Measurements from ENCODE around the gene TLX1.

Gene TLX1

DNA sequence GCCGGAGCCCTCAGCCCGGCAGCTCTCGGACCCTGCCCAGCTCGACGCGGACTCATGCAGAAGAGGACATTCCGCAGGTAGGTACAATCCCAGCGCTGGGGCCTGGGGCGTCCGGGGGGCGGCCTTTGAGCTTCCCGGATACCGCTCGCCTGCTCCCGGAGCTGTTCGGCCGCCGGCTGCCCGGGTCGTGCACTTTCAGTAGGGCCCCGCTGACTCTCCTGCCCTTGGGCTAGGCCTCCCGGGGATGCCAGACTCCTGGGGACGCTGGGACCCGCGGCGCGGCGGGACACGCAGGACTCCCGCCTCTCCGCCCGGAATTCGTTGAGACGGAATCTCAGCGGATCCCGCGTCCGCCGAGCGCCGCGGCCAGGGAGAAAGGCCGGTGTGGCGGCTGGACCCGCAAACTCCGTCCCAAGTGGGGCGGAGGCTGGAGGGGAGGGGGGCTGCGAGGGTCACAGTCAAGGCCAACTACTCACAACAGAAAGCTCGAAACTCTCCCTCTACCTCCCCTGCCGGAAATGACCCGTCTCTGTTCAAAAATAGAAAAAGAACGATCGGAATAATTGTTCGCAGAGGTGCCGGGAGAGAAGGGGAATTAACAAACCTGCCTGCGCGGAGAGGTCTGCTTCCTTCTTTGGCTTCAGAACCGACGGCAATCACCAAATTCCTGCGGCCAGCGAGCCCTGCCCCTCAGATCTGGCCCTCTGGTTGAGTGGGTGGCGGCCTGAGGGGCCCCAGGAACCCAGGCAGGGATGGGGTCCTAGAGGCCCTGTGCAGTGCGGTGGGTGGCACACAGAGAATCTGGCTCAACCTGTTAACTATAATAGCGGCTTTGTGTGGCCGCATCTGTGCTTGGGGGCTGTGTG lies 9.2 kb downstream of the TLX1 start:
- Histone ChIP-seq H3K9ac (ENCODE audit: low read length) (no peak overlapping the region), H3K36me3 (ENCODE audit: control insufficient read depth, insufficient read depth, low read length) (no peaks in the 10 kb centered on the region), H3K27ac (ENCODE audit: low read depth, low read length) (no peak overlapping the region), H3K27me3 (ENCODE audit: control insufficient read depth, insufficient read depth, low read length) (peaks cover 69% of the 10 kb centered on the region), H3K4me3 (ENCODE audit: low read length) (no peak overlapping the region), H3K4me1 (ENCODE audit: control insufficient read depth, insufficient read depth, low read length) (no peaks in the 10 kb centered on the region)

DNA sequence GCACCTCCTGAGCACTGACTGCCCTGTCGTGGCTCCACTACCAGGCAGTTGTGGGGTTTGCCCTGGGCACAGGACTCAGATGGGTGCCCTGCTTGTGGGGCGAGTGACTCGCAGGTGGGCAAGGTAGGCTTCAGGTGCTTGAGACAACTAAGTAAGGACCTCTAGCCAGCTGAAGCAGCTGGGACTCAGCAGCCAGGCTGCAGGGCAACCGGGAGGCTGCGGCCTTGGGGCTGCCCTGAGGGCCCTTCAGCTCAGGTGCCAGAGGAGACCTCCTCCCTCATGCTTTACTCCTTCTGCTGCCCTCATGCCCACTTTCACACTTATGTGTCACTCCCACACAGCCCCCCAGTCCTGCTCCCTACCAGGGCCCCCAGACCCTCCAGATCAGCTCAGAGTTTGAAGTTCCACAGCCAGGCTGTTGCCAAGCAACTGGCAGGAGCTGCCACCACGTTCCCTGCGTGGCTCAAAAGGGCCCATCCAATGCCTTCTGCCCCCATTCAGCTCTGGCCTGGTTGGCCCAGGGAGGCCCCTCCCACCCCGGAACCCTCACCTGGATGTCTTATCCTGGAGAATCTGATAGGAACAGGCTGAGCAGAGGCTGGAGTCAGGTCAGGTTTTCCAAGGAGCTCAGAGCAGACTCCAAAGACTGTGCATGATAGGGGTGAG lies 10.0 kb downstream of the TLX1 start:
- Histone ChIP-seq H3K27me3 (ENCODE audit: control insufficient read depth, insufficient read depth, low read length) (peaks cover 73% of the 10 kb centered on the region), H3K4me3 (ENCODE audit: low read length) (no peak overlapping the region)

DNA sequence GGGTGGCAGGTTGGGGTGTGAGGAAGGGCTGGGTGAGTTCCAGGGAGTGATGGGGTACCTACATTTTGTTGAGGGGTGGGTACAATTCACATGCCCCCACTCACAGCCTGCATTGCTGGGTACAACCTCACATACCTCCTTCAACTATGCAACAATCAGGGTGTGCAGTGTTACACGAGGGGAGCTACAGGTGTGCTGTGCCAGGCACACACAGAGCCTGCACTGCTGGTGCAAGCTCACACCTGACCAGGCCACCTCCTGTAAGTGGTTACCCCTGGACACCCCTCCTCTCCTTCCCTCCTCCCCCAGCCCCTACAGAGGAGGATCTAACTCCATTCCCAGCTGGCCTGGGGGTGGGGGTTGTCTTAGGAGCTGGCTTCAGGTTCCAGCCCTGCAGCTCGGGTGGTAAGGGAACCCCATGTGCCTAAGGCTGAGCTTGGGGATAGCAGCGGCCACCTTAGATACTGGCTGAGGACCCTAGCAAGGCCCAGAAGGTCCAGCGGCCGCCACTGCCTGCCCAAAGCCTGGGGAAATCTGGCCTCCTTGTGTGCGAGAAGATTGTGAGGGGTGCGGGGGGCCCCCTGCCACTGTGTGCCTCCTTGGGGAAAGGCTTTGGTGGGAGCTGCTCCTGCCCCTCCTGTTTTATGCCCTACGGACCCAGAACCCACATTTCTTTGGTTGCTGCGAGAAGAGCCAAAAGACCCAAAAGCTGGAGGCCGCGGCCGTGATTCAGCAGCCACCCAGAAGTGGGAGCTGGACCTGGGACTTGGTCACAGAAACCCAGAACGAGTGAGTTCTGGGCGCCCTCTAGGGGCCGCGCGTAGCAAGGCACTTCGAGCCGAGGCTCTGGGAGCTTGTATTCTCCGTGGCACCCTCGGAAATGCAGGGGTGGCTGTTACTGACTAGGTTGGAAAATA lies 10.8 kb downstream of the TLX1 start:
- Histone ChIP-seq H3K27ac (ENCODE audit: low read depth, low read length) (no peak overlapping the region), H3K4me3 (ENCODE audit: low read length) (no peak overlapping the region), H3K27me3 (ENCODE audit: control insufficient read depth, insufficient read depth, low read length) (peaks cover 70% of the 10 kb centered on the region), H3K4me1 (ENCODE audit: control insufficient read depth, insufficient read depth, low read length) (no peaks in the 10 kb centered on the region), H3K9ac (ENCODE audit: low read length) (no peak overlapping the region), H3K36me3 (ENCODE audit: control insufficient read depth, insufficient read depth, low read length) (no peaks in the 10 kb centered on the region)

More for the DNA sequence above, 10.0 kb downstream of the TLX1 start:
- Histone ChIP-seq H3K4me1 (ENCODE audit: control insufficient read depth, insufficient read depth, low read length) (no peaks in the 10 kb centered on the region), H3K9ac (ENCODE audit: low read length) (no peak overlapping the region), H3K27ac (ENCODE audit: low read depth, low read length) (no peak overlapping the region), H3K36me3 (ENCODE audit: control insufficient read depth, insufficient read depth, low read length) (no peaks in the 10 kb centered on the region)

DNA sequence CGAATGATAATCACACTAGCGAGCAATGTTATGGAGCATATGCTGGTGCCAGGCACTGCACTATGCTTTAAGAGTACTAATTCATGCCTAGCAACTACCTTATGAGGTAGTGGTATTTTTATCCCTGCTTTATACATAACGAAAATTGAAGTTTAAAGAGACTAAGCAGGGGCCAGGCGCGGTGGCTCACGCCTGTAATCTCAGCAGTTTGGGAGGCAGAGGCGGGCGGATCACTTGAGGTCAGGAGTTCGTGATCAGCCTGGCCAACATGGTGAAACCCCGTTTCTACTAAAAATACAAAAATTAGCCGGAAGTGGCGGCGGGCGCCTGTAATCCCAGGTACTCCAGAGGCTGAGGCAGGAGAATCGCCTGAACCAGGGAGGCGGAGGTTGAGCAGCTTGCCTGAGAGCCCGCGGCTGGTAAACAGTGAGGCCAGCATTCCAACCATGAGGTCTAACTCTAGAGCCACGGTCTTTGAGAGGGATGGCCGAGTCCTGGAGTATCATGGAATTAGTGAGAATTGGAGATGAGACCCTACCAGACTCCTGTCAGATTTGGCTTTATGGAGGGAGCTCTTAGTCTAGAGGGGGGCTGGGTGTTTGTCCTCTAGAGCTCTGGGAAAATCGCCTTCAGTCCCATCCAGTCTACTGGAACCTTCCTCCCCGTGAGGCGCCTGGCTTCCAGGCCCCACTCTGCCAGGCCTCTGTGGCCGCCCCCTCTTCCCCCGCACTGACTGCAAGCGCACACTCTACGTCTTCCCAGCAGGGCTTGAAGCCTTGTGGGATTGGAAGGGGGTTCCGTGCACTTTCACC lies 11.6 kb downstream of the TLX1 start:
- no peak overlapping the region for H3K27ac ChIP-seq (ENCODE audit: low read depth, low read length)
- no peaks in the 10 kb centered on the region for H3K4me1 ChIP-seq (ENCODE audit: control insufficient read depth, insufficient read depth, low read length)
- H3K4me3 ChIP-seq (ENCODE audit: low read length): no peak overlapping the region
- no peak overlapping the region for H3K9ac ChIP-seq (ENCODE audit: low read length)
- H3K27me3 ChIP-seq (ENCODE audit: control insufficient read depth, insufficient read depth, low read length): peaks cover 78% of the 10 kb centered on the region
- no peaks in the 10 kb centered on the region for H3K36me3 ChIP-seq (ENCODE audit: control insufficient read depth, insufficient read depth, low read length)

DNA sequence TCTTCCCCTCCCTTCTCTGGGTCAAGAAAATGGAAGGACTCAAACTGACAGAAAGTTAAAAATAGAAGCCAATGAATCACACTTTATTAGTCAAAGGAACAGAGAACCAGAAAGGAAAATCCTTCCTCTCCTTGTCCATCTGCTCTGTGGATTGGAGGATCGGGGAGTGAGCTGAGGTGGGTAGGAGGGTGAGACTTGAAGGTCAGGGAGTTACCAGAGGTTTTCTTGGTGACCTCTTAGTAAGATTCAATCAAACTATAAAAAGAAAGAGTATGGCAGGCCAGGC lies 12.2 kb downstream of the TLX1 start:
- no peaks in the 10 kb centered on the region for H3K36me3 ChIP-seq (ENCODE audit: control insufficient read depth, insufficient read depth, low read length)
- H3K4me3 ChIP-seq (ENCODE audit: low read length): no peak overlapping the region
- H3K27ac ChIP-seq (ENCODE audit: low read depth, low read length): no peak overlapping the region
- H3K4me1 ChIP-seq (ENCODE audit: control insufficient read depth, insufficient read depth, low read length): no peaks in the 10 kb centered on the region
- H3K27me3 ChIP-seq (ENCODE audit: control insufficient read depth, insufficient read depth, low read length): peaks cover 78% of the 10 kb centered on the region
- H3K9ac ChIP-seq (ENCODE audit: low read length): no peak overlapping the region

DNA sequence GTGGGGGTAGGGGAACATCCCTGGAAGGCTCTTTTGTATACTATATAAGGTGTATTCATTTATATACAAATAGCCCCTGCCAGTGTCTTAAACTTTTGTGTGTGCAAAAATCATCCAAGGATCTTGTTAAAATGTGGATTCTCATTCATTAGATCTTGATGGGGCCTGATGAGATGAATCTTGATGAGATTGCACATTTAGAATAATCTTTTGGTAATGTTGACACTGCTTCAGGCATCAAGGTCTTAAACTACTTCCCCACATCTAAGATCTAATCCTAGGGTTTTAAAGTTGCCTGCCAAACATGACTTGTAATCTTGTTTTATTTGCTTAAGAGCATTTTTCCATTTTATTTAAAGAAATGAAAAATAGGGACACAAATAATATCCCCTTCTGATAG lies 13.0 kb downstream of the TLX1 start:
- Histone ChIP-seq H3K27me3 (ENCODE audit: control insufficient read depth, insufficient read depth, low read length) (peaks cover 73% of the 10 kb centered on the region), H3K9ac (ENCODE audit: low read length) (no peak overlapping the region), H3K4me1 (ENCODE audit: control insufficient read depth, insufficient read depth, low read length) (no peaks in the 10 kb centered on the region), H3K4me3 (ENCODE audit: low read length) (no peak overlapping the region), H3K36me3 (ENCODE audit: control insufficient read depth, insufficient read depth, low read length) (no peaks in the 10 kb centered on the region), H3K27ac (ENCODE audit: low read depth, low read length) (no peak overlapping the region)

DNA sequence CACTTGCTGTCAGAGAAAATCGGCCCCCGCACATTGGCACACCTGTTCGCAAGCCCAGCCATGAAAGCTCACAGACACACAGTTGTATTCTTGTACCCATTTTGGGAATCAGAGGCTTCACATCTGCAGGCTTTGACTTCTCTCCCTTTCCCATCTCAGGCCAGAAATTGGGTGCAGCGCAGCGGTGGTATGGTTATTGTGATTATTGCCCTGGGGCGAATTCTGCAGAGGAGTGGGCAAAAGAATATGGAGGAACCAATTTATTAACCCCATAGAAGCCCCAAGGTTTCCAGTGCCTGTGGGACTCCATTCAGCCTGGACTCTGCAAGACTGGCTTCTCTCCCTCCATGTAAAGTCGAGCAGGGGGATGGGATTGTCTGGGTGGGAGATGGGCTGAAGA lies 14.0 kb downstream of the TLX1 start:
- H3K4me3 ChIP-seq (ENCODE audit: low read length): no peak overlapping the region
- H3K27me3 ChIP-seq (ENCODE audit: control insufficient read depth, insufficient read depth, low read length): peaks cover 63% of the 10 kb centered on the region
- H3K4me1 ChIP-seq (ENCODE audit: control insufficient read depth, insufficient read depth, low read length): no peaks in the 10 kb centered on the region
- H3K27ac ChIP-seq (ENCODE audit: low read depth, low read length): no peak overlapping the region
- H3K36me3 ChIP-seq (ENCODE audit: control insufficient read depth, insufficient read depth, low read length): no peaks in the 10 kb centered on the region
- no peak overlapping the region for H3K9ac ChIP-seq (ENCODE audit: low read length)

DNA sequence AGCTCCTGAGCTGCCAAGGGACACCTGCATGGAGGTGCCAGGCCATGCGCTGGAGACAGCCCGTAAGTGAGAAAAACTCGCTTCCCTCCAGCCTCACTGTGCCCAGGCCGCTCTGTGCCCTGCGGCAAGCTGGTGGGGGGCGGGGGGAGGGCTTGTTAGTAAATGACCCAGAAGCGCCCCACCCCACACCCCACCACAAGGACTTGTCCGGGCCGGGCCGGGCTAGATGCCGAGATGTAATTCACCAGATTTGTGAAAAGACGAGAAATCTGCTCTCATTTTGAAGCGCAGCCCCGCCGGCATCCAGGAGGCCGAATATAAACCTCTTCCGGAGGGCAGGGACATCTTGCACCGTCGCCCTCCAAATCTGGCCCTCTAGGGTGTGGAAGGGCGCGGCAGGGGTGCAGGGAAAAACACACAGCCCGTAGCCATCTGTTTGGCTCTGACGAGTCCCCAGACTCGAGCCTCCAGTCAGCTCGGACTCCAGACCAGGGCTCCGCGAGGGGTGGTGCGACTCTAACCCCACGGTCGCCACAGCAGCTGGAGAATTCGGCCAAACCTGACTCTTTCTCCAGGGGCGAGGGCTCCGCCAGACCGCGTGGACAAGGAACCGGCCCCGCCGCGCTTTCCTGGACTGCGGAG lies 14.8 kb downstream of the TLX1 start:
- Histone ChIP-seq H3K27me3 (ENCODE audit: control insufficient read depth, insufficient read depth, low read length) (peaks cover 56% of the 10 kb centered on the region), H3K36me3 (ENCODE audit: control insufficient read depth, insufficient read depth, low read length) (no peaks in the 10 kb centered on the region), H3K9ac (ENCODE audit: low read length) (no peak overlapping the region), H3K4me1 (ENCODE audit: control insufficient read depth, insufficient read depth, low read length) (no peaks in the 10 kb centered on the region), H3K27ac (ENCODE audit: low read depth, low read length) (no peak overlapping the region), H3K4me3 (ENCODE audit: low read length) (no peak overlapping the region)

DNA sequence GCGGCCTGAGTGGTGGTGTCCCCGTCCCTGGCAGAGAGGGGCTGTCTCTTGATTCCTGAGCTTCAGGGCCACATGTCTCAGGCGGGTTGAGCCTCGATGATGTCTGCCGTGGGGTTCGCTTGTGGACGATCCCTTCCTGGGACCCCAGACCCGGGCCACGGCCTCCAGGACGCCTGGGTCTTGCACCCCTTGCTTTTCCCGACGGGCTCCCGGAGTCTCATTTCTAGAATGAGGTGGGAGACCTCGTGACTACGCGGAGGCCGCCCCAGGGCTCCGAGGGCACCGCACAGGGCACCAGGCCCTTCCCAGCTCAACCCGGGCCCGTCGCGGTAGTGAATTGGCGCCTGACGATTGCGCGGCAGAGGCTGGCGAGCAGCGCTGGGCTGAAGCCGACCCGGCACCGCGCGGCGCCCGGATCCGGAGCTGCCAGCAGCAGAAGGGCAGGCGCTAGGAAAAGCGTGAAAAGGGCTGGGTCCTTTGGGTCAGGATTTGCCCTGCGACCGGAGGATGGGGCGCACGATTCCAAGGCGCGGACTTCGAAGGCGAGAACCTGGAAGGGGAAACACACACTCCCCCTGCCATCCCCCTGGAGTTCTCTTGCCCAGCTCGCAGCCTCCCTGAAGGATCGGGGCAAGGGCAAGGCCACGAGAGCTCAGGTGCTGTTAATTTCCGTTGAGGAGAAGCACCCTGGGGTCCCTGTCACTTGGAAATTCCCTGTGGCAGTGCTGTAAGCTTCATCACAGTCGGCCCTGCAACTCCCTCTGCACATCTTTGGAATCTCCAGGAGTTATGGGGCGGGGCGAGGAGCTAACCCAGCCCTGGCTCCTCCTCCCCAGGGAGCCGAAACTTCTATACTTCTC lies 15.5 kb downstream of the TLX1 start:
- H3K27ac ChIP-seq (ENCODE audit: low read depth, low read length): no peak overlapping the region
- no peak overlapping the region for H3K4me3 ChIP-seq (ENCODE audit: low read length)
- no peak overlapping the region for H3K9ac ChIP-seq (ENCODE audit: low read length)
- H3K27me3 ChIP-seq (ENCODE audit: control insufficient read depth, insufficient read depth, low read length): peaks cover 50% of the 10 kb centered on the region
- H3K36me3 ChIP-seq (ENCODE audit: control insufficient read depth, insufficient read depth, low read length): no peaks in the 10 kb centered on the region
- no peaks in the 10 kb centered on the region for H3K4me1 ChIP-seq (ENCODE audit: control insufficient read depth, insufficient read depth, low read length)

DNA sequence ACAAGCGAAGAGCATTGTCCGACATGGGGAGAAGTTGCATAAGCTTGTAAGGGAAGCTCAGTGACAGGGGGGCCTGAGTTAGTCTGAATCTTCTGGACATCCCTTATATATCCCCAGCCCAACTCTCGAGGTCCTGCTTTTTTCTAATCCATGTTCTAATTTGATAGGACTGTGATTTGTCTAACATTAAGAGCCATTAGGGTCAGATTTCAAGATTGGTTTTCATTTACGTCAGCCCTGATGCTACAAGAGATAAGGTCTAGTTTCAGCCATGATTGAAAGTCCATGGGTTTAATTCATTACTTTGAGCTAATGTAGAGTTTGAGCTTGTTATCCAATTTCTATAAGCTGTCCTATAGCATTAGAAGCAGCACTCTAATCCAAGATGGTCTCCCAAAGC lies 20.3 kb downstream of the TLX1 start:
- Histone ChIP-seq H3K9ac (ENCODE audit: low read length) (no peak overlapping the region), H3K36me3 (ENCODE audit: control insufficient read depth, insufficient read depth, low read length) (no peaks in the 10 kb centered on the region), H3K27ac (ENCODE audit: low read depth, low read length) (no peak overlapping the region), H3K4me3 (ENCODE audit: low read length) (no peak overlapping the region), H3K4me1 (ENCODE audit: control insufficient read depth, insufficient read depth, low read length) (no peaks in the 10 kb centered on the region), H3K27me3 (ENCODE audit: control insufficient read depth, insufficient read depth, low read length) (peaks cover 19% of the 10 kb centered on the region)

DNA sequence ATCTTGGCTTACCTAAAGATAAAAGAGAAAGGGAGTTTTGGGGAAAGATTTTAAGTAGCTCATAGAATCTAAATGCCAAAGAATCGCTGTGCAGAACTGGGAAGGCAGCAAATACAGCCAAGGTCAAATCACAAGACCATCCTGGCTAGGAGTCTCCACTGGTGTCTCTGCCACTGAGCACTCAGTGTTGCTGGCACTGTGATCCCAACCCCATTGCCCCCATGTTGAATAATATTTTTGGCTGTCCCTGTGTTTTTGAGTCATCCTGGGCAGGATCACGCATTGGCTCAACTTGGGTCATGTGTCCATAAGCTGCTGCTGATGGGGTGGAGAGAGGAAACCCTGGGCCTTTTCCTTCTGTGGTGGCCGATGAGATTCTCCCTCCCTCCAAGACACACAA lies 21.2 kb downstream of the TLX1 start:
- Histone ChIP-seq H3K27me3 (ENCODE audit: control insufficient read depth, insufficient read depth, low read length) (peaks cover 12% of the 10 kb centered on the region), H3K4me1 (ENCODE audit: control insufficient read depth, insufficient read depth, low read length) (no peaks in the 10 kb centered on the region), H3K36me3 (ENCODE audit: control insufficient read depth, insufficient read depth, low read length) (no peaks in the 10 kb centered on the region), H3K9ac (ENCODE audit: low read length) (no peak overlapping the region), H3K4me3 (ENCODE audit: low read length) (no peak overlapping the region), H3K27ac (ENCODE audit: low read depth, low read length) (no peak overlapping the region)
